ENCODE results near the gene PLEKHM2.

- TF ChIP-seq CTCF (conservative IDR thresholded peaks at IDR 0.05; ENCODE audit: low read depth, low read length) (no peak), RFX5 (IDR thresholded peaks at IDR 0.05; ENCODE audit: low read depth, low read length) (no peak), BHLHE40 (IDR thresholded peaks at IDR 0.05; ENCODE audit: low read depth, low read length) (no peak), RAD21 (IDR thresholded peaks at IDR 0.05; ENCODE audit: low read length) (no peak), CEBPB (IDR thresholded peaks at IDR 0.05; ENCODE audit: low read depth, low read length) (no peak), MAZ (IDR thresholded peaks at IDR 0.05; ENCODE audit: borderline replicate concordance, low read depth, low read length) (no peak), POLR2A (IDR thresholded peaks at IDR 0.05; ENCODE audit: low read depth, low read length) (no peak), MAFK (IDR thresholded peaks at IDR 0.05; ENCODE audit: low read depth, low read length) (no peak)
These were observed 34.1 kb downstream of the PLEKHM2 start for GRCh38 chr1:15718199-15718601.

All from IMR-90 (cell line).